ENCODE data around the gene ARL8A. TPM values are rescaled to one million over a fixed set of nuclear protein-coding genes. Genes with fewer than 3 reads are reported as not detected.

The ARL8A gene
- polyA plus RNA-seq, 1 experiment, result 58.0 TPM

DNA sequence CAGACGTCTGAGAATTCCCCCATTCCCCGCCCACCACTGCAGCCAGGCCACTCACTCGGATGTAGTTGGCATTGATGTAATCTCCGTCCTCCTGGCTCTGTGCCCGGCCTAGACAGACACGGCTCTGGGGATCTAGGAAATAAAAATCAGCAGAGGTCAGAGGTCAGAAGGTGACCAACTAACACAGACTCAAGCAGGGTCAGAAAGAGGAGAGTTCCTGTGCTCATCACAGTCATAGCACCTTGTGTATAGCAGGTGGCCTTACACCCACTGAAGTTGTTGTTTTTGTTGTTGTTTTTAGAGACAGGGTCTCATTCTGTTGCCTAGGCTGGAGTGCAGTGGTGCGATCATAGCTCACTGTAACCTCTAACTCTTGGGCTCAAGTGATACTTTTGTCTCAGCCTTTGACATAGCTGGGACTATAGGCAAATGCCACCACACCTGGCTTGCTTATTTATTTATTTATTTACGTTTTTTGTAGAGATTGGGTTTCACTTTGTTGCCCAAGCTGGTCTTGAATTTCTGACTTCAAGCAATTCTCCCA lies 11.0 kb upstream of the ARL8A start:
- Histone ChIP-seq H3K27ac (ENCODE audit: low read depth, low read length) (no peak overlapping the region), H3K27me3 (ENCODE audit: control insufficient read depth, insufficient read depth, low read length) (peaks cover 14% of the 10 kb centered on the region), H3K9me3 (ENCODE audit: control insufficient read depth, insufficient read depth, low read length) (no peaks in the 10 kb centered on the region), H3K4me3 (ENCODE audit: low read depth, low read length) (no peak overlapping the region)
- CTCF ChIA-PET, result interaction anchor here (0.9 to 2.1 kb wide), 6 partner anchors 8 to 160 kb away, joined by 3 to 11 read pairs (median 4); partner anchors contain the start of genes ARL8A and LGR6
- no peak for DNase-seq (ENCODE audit: low read depth, low spot score)
- TF ChIP-seq, protein P1, sequence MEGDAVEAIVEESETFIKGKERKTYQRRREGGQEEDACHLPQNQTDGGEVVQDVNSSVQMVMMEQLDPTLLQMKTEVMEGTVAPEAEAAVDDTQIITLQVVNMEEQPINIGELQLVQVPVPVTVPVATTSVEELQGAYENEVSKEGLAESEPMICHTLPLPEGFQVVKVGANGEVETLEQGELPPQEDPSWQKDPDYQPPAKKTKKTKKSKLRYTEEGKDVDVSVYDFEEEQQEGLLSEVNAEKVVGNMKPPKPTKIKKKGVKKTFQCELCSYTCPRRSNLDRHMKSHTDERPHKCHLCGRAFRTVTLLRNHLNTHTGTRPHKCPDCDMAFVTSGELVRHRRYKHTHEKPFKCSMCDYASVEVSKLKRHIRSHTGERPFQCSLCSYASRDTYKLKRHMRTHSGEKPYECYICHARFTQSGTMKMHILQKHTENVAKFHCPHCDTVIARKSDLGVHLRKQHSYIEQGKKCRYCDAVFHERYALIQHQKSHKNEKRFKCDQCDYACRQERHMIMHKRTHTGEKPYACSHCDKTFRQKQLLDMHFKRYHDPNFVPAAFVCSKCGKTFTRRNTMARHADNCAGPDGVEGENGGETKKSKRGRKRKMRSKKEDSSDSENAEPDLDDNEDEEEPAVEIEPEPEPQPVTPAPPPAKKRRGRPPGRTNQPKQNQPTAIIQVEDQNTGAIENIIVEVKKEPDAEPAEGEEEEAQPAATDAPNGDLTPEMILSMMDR (IDR thresholded peaks at IDR 0.05; ENCODE audit: low read depth, low read length), result no peak
- POLR2A ChIA-PET, result no interaction called here

DNA sequence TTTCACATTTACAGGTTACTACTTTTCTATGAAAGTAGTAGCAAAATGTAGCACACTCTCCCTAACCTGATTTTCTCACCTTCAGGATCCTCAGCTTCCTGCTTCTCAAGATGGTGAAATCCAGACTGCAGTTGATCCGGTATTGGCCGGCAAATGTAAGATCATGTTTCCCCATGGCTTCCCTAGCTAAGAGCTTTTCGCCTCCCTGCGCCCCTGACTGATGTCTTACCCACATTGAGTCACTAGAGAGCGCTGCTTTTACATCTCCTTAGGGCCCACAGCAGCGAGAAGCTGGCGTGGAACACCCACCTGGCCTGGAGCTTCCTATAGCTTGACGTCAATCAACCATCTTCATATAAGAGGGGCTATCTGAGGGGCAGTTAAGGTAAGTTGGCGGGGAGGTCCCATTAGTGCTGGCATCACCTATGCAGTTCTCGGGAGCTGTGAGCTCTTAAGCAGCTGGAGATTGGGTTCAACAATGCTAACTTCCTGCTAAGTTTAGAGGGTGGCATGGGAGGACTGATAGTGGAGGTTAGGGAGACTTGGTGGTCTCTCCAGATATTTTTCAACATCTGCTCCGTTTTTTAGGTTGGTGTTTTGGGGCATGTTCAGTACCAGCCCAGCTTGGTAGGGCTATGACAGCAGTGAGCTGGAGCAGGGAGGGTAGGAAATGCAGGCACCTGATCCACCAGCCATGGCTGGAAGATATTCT lies 10.4 kb upstream of the ARL8A start:
- Histone ChIP-seq H3K27me3 (ENCODE audit: control insufficient read depth, insufficient read depth, low read length) (peaks cover 11% of the 10 kb centered on the region), H3K9me3 (ENCODE audit: control insufficient read depth, insufficient read depth, low read length) (no peaks in the 10 kb centered on the region), H3K4me3 (ENCODE audit: low read depth, low read length) (no peak overlapping the region), H3K27ac (ENCODE audit: low read depth, low read length) (no peak overlapping the region)
- peak; percentile 32 for DNase-seq (ENCODE audit: low read depth, low spot score)
- POLR2A ChIA-PET, result no interaction called here
- TF ChIP-seq, protein P1 (IDR thresholded peaks at IDR 0.05; ENCODE audit: low read depth, low read length), result peak; percentile 59
- CTCF ChIA-PET, result interaction anchor here (0.6 to 2.1 kb wide), 7 partner anchors 9 to 162 kb away, joined by 3 to 11 read pairs (median 4); partner anchors contain the start of gene ARL8A

DNA sequence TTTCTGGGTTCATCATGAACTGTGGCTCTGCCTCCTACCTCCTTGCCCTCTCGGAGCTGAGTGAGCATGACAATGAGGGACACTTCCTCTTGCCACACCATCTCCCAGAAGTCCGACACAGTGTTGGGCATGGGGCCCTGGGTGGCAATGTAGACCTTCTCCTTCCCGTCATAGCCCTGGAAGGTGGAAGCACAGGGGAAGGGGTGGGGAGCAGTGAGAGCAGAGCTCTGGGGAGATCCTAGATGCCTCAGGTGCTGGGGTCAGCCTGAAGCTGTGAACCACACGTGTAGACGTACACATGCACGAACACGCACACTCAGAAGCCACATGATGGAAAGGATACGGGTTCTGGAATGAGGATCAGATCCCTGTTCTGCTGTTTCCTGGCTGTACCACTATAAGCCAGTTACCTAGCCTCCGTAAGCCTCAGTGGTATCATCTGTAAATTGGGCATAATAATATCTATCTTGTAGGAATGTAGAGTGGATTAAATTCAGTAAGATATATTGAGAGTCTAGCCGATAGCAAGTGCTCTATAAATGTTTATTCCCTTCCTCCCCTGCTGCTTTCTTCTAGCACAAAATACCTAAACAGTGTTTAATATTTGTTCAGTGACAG lies 9.7 kb upstream of the ARL8A start:
- TF ChIP-seq, protein P1 (IDR thresholded peaks at IDR 0.05; ENCODE audit: low read depth, low read length), result no peak
- no peak for DNase-seq (ENCODE audit: low read depth, low spot score)
- Histone ChIP-seq H3K27me3 (ENCODE audit: control insufficient read depth, insufficient read depth, low read length) (peaks cover 11% of the 10 kb centered on the region), H3K9me3 (ENCODE audit: control insufficient read depth, insufficient read depth, low read length) (no peaks in the 10 kb centered on the region), H3K4me3 (ENCODE audit: low read depth, low read length) (no peak overlapping the region), H3K27ac (ENCODE audit: low read depth, low read length) (no peak overlapping the region)
- POLR2A ChIA-PET, result no interaction called here
- CTCF ChIA-PET, result interaction anchor here (0.6 to 2.1 kb wide), 8 partner anchors 9 to 163 kb away, joined by 3 to 11 read pairs (median 4); partner anchors contain the start of gene ARL8A

DNA sequence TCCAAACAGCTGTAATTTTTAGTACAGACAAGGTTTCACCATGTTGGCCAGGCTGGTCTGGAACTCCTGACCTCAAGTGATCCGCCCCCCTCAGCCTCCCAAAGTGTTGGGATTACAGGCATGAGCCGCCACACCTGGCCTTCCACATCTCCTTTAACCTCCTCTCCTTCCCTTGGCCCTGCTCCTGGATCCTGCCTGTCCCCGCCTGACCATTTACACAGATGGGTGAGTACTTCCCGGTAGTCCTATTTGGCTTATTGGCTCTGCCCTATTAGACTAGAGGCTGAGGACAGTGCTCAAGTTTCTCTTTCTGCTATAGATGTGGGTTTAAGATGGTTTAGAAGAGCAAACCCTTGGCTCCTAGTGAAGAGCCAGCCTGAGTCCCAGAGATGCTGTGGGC lies 8.7 kb upstream of the ARL8A start:
- H3K9me3 ChIP-seq (ENCODE audit: control insufficient read depth, insufficient read depth, low read length), result no peaks in the 10 kb centered on the region
- CTCF ChIA-PET, result interaction anchor here (2.1 kb wide), 1 partner anchor 8 kb away, joined by 9 read pairs; the partner anchor contains the start of gene ARL8A
- no peak overlapping the region for H3K4me3 ChIP-seq (ENCODE audit: low read depth, low read length)
- peaks cover 9% of the 10 kb centered on the region for H3K27me3 ChIP-seq (ENCODE audit: control insufficient read depth, insufficient read depth, low read length)
- POLR2A ChIA-PET, result no interaction called here
- no peak for DNase-seq (ENCODE audit: low read depth, low spot score)
- TF ChIP-seq, protein P1 (IDR thresholded peaks at IDR 0.05; ENCODE audit: low read depth, low read length), result no peak
- H3K27ac ChIP-seq (ENCODE audit: low read depth, low read length), result no peak overlapping the region

DNA sequence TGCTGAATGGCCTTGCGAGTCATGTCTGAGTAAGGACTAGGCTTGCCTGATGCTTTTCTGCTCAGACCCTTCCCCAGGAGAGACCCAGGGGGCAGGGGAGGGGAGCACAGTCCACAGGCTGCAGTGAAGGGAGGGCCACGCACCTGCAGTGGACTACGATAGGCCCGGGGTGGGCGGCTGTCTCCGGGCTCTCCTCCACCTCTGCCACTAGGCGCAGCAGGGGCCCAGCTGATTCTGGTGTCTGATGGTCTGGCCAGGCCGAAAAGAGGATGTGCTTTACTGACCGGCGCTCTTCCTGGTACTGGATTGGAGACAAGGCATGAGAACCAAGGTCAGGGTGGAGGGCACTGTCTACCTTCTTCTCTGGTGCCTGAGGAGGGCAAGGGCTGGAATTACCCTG lies 7.9 kb upstream of the ARL8A start:
- POLR2A ChIA-PET, result no interaction called here
- H3K9me3 ChIP-seq (ENCODE audit: control insufficient read depth, insufficient read depth, low read length), result no peaks in the 10 kb centered on the region
- H3K4me3 ChIP-seq (ENCODE audit: low read depth, low read length), result no peak overlapping the region
- H3K27ac ChIP-seq (ENCODE audit: low read depth, low read length), result no peak overlapping the region
- peaks cover 9% of the 10 kb centered on the region for H3K27me3 ChIP-seq (ENCODE audit: control insufficient read depth, insufficient read depth, low read length)
- CTCF ChIA-PET, result no interaction called here
- TF ChIP-seq, protein P1 (IDR thresholded peaks at IDR 0.05; ENCODE audit: low read depth, low read length), result no peak
- no peak for DNase-seq (ENCODE audit: low read depth, low spot score)

All from AG04450 (cell line).